GDM1 (cell line): Measurements from ENCODE around the gene HAUS1.
"Not testable (repeated sequence)": the region's sequence is repeated elsewhere in the genome, so short reads cannot be mapped to it uniquely, and the experiment has no call there.

Experiments
- DNase-seq: peaks from one replicate; lab custom pipeline; 2025; lab: John Stamatoyannopoulos, UW

The HAUS1 gene

GRCh38 chr18:46088501-46088900 lies 15.7 kb upstream of the HAUS1 start:
- not testable (repeated sequence) for DNase-seq

GRCh38 chr18:46095532-46095931 lies 8.7 kb upstream of the HAUS1 start:
- no peak for DNase-seq

GRCh38 chr18:46096651-46097300 lies 7.4 kb upstream of the HAUS1 start:
- no peak for DNase-seq

- DNase-seq, result no peak
These were observed 6.8 kb upstream of the HAUS1 start for GRCh38 chr18:46097431-46097800.

- DNase-seq, result peak; percentile 65
These were observed 6.2 kb upstream of the HAUS1 start, which contains the start of gene ATP5F1A for GRCh38 chr18:46097801-46098615. Gene ATP5F1A, minus strand, starts transcription at chr18:46098296. Its CDS starts 65 bp downstream, at chr18:46098231.

GRCh38 chr18:46098616-46098933 lies 5.6 kb upstream of the HAUS1 start:
- DNase-seq, result no peak

- DNase-seq, result no peak
These were observed 4.7 kb upstream of the HAUS1 start for GRCh38 chr18:46099463-46099862.

- DNase-seq, result no peak
These were observed 5.2 kb downstream of the HAUS1 start for GRCh38 chr18:46109386-46109785.

GRCh38 chr18:46110406-46110805 lies 6.2 kb downstream of the HAUS1 start:
- no peak for DNase-seq

- no peak for DNase-seq
These were observed 9.6 kb downstream of the HAUS1 start for GRCh38 chr18:46113751-46114150.

- not testable (repeated sequence) for DNase-seq
These were observed 22.4 kb downstream of the HAUS1 start for GRCh38 chr18:46126625-46127024.

GRCh38 chr18:46130061-46130460 lies 25.9 kb downstream of the HAUS1 start:
- no peak for DNase-seq

GRCh38 chr18:46130549-46130948 lies 26.4 kb downstream of the HAUS1 start:
- not testable (repeated sequence) for DNase-seq

- no peak for DNase-seq
These were observed 29.3 kb downstream of the HAUS1 start for GRCh38 chr18:46133534-46133933.

- no peak for DNase-seq
These were observed 30.9 kb downstream of the HAUS1 start for GRCh38 chr18:46134920-46135675.

GRCh38 chr18:46140173-46140572 lies 36.0 kb downstream of the HAUS1 start:
- no peak for DNase-seq

- no peak for DNase-seq
These were observed 37.0 kb downstream of the HAUS1 start for GRCh38 chr18:46141199-46141598.

GRCh38 chr18:46148810-46149209 lies 44.6 kb downstream of the HAUS1 start:
- peak; percentile 18 for DNase-seq

GRCh38 chr18:46152436-46152807 lies 48.2 kb downstream of the HAUS1 start:
- DNase-seq, result no peak

- no peak for DNase-seq
These were observed 48.8 kb downstream of the HAUS1 start for GRCh38 chr18:46152808-46153617.

- DNase-seq, result no peak
These were observed 51.5 kb downstream of the HAUS1 start for GRCh38 chr18:46155641-46156051.

- DNase-seq, result no peak
These were observed 52.0 kb downstream of the HAUS1 start for GRCh38 chr18:46156124-46156745.
